Nephron progenitor cell (in vitro differentiated cells): ENCODE results near the gene NFE2.
"Not testable (repeated sequence)": the region's sequence is repeated elsewhere in the genome, so short reads cannot be mapped to it uniquely, and the experiment has no call there.

Experiments used
- DNase-seq: peaks from one replicate; pipeline ENCODE4 v3.0.0; 2021
- H3K27ac Mint-ChIP-seq: 2 replicates; pipeline ENCODE4 v1.8.0; 2021; ENCODE audit warnings: mild to moderate bottlenecking, moderate library complexity, mixed read lengths
- H3K27me3 Mint-ChIP-seq: 2 replicates; pipeline ENCODE4 v1.8.0; 2021; ENCODE audit warnings: mild to moderate bottlenecking, low read depth, mixed read lengths; ENCODE audit not compliant: poor library complexity
- H3K36me3 Mint-ChIP-seq: 2 replicates; pipeline ENCODE4 v1.8.0; 2021; ENCODE audit warnings: low read depth, mixed read lengths
- H3K4me1 Mint-ChIP-seq: 2 replicates; pipeline ENCODE4 v1.8.0; 2021; ENCODE audit warnings: mixed read lengths
- H3K4me3 Mint-ChIP-seq: 2 replicates; pipeline ENCODE4 v1.8.0; 2021; ENCODE audit warnings: mild to moderate bottlenecking, moderate library complexity, mixed read lengths
- H3K9me3 Mint-ChIP-seq: 2 replicates; pipeline ENCODE4 v1.8.0; 2021; ENCODE audit warnings: mild to moderate bottlenecking, moderate library complexity, mixed read lengths
- TF ChIP-seq, protein P1 (sequence below): fragments of 200-600 bp; sonication (generic); IDR thresholded peaks from 2 replicates; pipeline ENCODE4 v1.5.0; 2021; ENCODE audit warnings: antibody characterized with exemption

NFE2 gene

GRCh38 chr12:54330442-54330841, 29.6 kb upstream of the NFE2 start:
- H3K9me3 Mint-ChIP-seq, result no peaks in the 10 kb centered on the region
- no peaks in the 10 kb centered on the region for H3K36me3 Mint-ChIP-seq
- H3K4me3 Mint-ChIP-seq, result peak overlapping the region; percentile 58
- no peaks in the 10 kb centered on the region for H3K27me3 Mint-ChIP-seq
- no peak for DNase-seq
- TF ChIP-seq, protein P1, sequence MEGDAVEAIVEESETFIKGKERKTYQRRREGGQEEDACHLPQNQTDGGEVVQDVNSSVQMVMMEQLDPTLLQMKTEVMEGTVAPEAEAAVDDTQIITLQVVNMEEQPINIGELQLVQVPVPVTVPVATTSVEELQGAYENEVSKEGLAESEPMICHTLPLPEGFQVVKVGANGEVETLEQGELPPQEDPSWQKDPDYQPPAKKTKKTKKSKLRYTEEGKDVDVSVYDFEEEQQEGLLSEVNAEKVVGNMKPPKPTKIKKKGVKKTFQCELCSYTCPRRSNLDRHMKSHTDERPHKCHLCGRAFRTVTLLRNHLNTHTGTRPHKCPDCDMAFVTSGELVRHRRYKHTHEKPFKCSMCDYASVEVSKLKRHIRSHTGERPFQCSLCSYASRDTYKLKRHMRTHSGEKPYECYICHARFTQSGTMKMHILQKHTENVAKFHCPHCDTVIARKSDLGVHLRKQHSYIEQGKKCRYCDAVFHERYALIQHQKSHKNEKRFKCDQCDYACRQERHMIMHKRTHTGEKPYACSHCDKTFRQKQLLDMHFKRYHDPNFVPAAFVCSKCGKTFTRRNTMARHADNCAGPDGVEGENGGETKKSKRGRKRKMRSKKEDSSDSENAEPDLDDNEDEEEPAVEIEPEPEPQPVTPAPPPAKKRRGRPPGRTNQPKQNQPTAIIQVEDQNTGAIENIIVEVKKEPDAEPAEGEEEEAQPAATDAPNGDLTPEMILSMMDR, result no peak
- H3K4me1 Mint-ChIP-seq, result peaks cover 54% of the 10 kb centered on the region
- peak overlapping the region; percentile 94 for H3K27ac Mint-ChIP-seq

- H3K9me3 Mint-ChIP-seq, result no peaks in the 10 kb centered on the region
- no peaks in the 10 kb centered on the region for H3K36me3 Mint-ChIP-seq
- no peaks in the 10 kb centered on the region for H3K27me3 Mint-ChIP-seq
Observed at GRCh38 chr12:54329759-54330158, 28.9 kb upstream of the NFE2 start.

GRCh38 chr12:54328595-54329337, 28.0 kb upstream of the NFE2 start:
- TF ChIP-seq, protein P1, result no peak
- Mint-ChIP-seq H3K9me3 (no peaks in the 10 kb centered on the region), H3K36me3 (no peaks in the 10 kb centered on the region), H3K4me3 (peak overlapping the region; percentile 65), H3K4me1 (peaks cover 66% of the 10 kb centered on the region), H3K27me3 (no peaks in the 10 kb centered on the region), H3K27ac (peak overlapping the region; percentile 97)
- no peak for DNase-seq

More at GRCh38 chr12:54329759-54330158, 28.9 kb upstream of the NFE2 start:
- peaks cover 61% of the 10 kb centered on the region for H3K4me1 Mint-ChIP-seq
- DNase-seq, result peak; percentile 57
- H3K4me3 Mint-ChIP-seq, result peak overlapping the region; percentile 58
- TF ChIP-seq, protein P1, result no peak
- H3K27ac Mint-ChIP-seq, result peak overlapping the region; percentile 94

GRCh38 chr12:54325442-54326109, 24.8 kb upstream of the NFE2 start:
- DNase-seq, H3K9me3 Mint-ChIP-seq, H3K27me3 Mint-ChIP-seq, H3K36me3 Mint-ChIP-seq: not testable (repeated sequence)
- peaks cover 53% of the 10 kb centered on the region for H3K4me1 Mint-ChIP-seq
- peak overlapping the region; percentile 98 for H3K4me3 Mint-ChIP-seq
- H3K27ac Mint-ChIP-seq, result peak overlapping the region; percentile 99

GRCh38 chr12:54324617-54325441, 24.0 kb upstream of the NFE2 start, which contains the start of gene COPZ1:
Gene COPZ1 (plus strand): TSS chr12:54325131. CDS start chr12:54325164, 33 bp downstream.
- Mint-ChIP-seq H3K27me3 (no peaks in the 10 kb centered on the region), H3K27ac (peak within 1 kb of the TSS; percentile 99), H3K9me3 (no peaks in the 10 kb centered on the region)

More at GRCh38 chr12:54324617-54325441, 24.0 kb upstream of the NFE2 start, which contains the start of gene COPZ1:
- TF ChIP-seq, protein P1, result peak; percentile 62
- H3K4me1 Mint-ChIP-seq, result peaks cover 45% of the 10 kb centered on the region
- peak within 1 kb of the TSS; percentile 98 for H3K4me3 Mint-ChIP-seq
- DNase-seq, result peak; percentile 90
- no peaks in the 10 kb centered on the region for H3K36me3 Mint-ChIP-seq
